HFF-Myc (cell line): ENCODE data around the gene WNK2.

Source experiments
- DNase-seq: peaks from one replicate; pipeline ENCODE4 v3.0.0-alpha.2; 2011; ENCODE audit warnings: low read depth; ENCODE audit errors: extremely low read depth
- H3K4me3 ChIP-seq: replicated peaks from 2 replicates; pipeline ENCODE4 v1.5.1; 2011; ENCODE audit warnings: low read depth, mild to moderate bottlenecking, control low read depth, low read length
- CTCF ChIP-seq: IDR thresholded peaks from 2 replicates; pipeline ENCODE4 v1.5.1; 2012; ENCODE audit warnings: mild to moderate bottlenecking, low read depth, low read length, control low read depth; ENCODE audit errors: missing control alignments

The WNK2 gene

GRCh38 chr9:93196096-93197055 is 12.4 kb downstream of the WNK2 start:
- H3K4me3 ChIP-seq, result no peak overlapping the region
- no peak for TF ChIP-seq CTCF
- DNase-seq, result no peak

GRCh38 chr9:93197670-93198069 is 13.7 kb downstream of the WNK2 start:
- no peak for TF ChIP-seq CTCF
- no peak for DNase-seq
- H3K4me3 ChIP-seq, result no peak overlapping the region

- TF ChIP-seq CTCF, result no peak
- no peak for DNase-seq
- H3K4me3 ChIP-seq, result no peak overlapping the region
Observed at GRCh38 chr9:93198117-93198837, 14.3 kb downstream of the WNK2 start.

DNA sequence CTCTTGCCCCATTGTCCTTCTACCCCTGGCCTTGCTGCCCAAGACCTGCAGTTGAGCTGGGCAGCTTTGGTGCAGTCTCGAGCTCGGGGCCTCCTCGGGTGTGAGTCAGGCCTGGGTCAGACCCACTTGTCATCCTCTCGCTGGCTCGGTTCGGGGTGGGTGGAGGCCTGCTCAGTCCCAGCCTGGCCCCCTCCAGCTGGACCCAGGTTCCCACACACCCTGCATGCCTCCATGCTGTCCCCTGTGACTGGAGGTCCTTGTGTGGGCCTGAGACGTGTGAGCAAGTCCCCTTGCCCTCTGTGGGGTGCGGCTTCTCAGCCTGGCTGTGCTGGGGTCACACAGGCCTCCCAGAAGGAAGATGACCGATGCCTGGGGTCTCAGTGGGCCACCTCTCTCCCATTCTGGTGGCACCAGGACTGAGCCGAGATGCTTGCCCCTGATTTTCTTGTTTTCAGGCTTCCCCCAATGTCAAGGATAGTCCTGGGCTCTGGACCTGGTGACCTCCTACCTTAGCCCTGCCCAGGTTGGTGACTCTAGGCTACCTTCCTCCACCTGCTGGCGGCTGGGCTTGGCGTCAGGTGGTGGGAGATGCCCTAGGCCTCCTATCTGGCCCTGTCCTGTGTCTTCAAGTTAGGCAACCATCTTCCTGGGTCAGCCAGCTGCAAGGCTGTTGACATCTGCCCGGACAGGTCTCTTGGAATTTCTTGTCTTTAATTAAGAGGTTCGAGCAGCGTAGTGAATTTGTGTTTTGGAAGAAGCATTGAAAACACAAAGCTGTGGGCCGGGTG is 15.1 kb downstream of the WNK2 start:
- no peak for TF ChIP-seq CTCF
- H3K4me3 ChIP-seq, result no peak overlapping the region

GRCh38 chr9:93200449-93200742 is 16.5 kb downstream of the WNK2 start:
- DNase-seq, result no peak

More for the DNA sequence above, 15.1 kb downstream of the WNK2 start:
- no peak for DNase-seq

More at GRCh38 chr9:93200449-93200742, 16.5 kb downstream of the WNK2 start:
- no peak overlapping the region for H3K4me3 ChIP-seq
- TF ChIP-seq CTCF, result no peak
